Mesenchymal stem cell (in vitro differentiated cells and primary cell): Measurements from ENCODE around the gene FLG.

Experiments used
- DNase-seq: peaks from one replicate; pipeline ENCODE4 v3.0.0-alpha.2; 2013
- H2AFZ ChIP-seq: one replicate; pipeline ENCODE4 v1.6.1; 2013; ENCODE audit warnings: low read depth, mild to moderate bottlenecking, control low read depth, inconsistent platforms, low read length, moderate library complexity
- H2AK5ac ChIP-seq: 2 replicates; pipeline ENCODE4 v1.6.1; 2013; ENCODE audit warnings: low read length, moderate library complexity, mild to moderate bottlenecking, inconsistent platforms; ENCODE audit not compliant: severe bottlenecking
- H2BK120ac ChIP-seq: one replicate; pipeline ENCODE4 v1.6.1; 2013; ENCODE audit warnings: low read depth, mild to moderate bottlenecking, inconsistent platforms, low read length, moderate library complexity
- H2BK12ac ChIP-seq, 2 experiments: one replicate each; pipeline ENCODE4 v1.6.1; 2013; ENCODE audit warnings: inconsistent platforms in 2 of 2, low read length in 2 of 2, mild to moderate bottlenecking in 2 of 2, moderate library complexity in 2 of 2, control low read depth in 1 of 2
- H2BK15ac ChIP-seq: one replicate; pipeline ENCODE4 v1.6.1; 2013; ENCODE audit warnings: mild to moderate bottlenecking, low read depth, inconsistent platforms; ENCODE audit not compliant: poor library complexity, severe bottlenecking
- H2BK5ac ChIP-seq: 2 replicates; pipeline ENCODE4 v1.6.1; 2013; ENCODE audit warnings: low read depth, mild to moderate bottlenecking, low read length, control low read depth, inconsistent platforms; ENCODE audit not compliant: poor library complexity, severe bottlenecking
- H3K14ac ChIP-seq, 2 experiments: one replicate each; pipeline ENCODE4 v1.6.1; 2013; ENCODE audit warnings: inconsistent platforms in 2 of 2, low read length in 2 of 2, control low read depth in 1 of 2, mild to moderate bottlenecking in 1 of 2, moderate library complexity in 1 of 2
- H3K18ac ChIP-seq, 2 experiments: one replicate each; pipeline ENCODE4 v1.6.1; 2013; ENCODE audit warnings: inconsistent platforms in 2 of 2, low read length in 2 of 2, control low read depth in 1 of 2, low read depth in 1 of 2, mild to moderate bottlenecking in 1 of 2
- H3K23ac ChIP-seq, 2 experiments: one replicate each; pipeline ENCODE4 v1.6.1; 2013; ENCODE audit warnings: inconsistent platforms in 2 of 2, low read length in 2 of 2, mild to moderate bottlenecking in 2 of 2, moderate library complexity in 2 of 2, control low read depth in 1 of 2
- H3K27ac ChIP-seq: 2 replicates; pipeline ENCODE4 v1.5.1; 2013; ENCODE audit warnings: mild to moderate bottlenecking, moderate library complexity, low read length, control low read depth, inconsistent platforms; ENCODE audit not compliant: poor library complexity, severe bottlenecking
- H3K27me3 ChIP-seq, 2 experiments: 2 replicates each; pipeline versions ENCODE4 v1.6.1 to v1.7.0; 2013; ENCODE audit warnings: low read length in 2 of 2, mild to moderate bottlenecking in 2 of 2, moderate library complexity in 2 of 2, control low read depth in 1 of 2, inconsistent platforms in 1 of 2; ENCODE audit not compliant: control insufficient read depth in 1 of 2, insufficient read depth in 1 of 2
- H3K36me3 ChIP-seq, 2 experiments: 2 replicates each; pipeline versions ENCODE4 v1.6.1 to v1.7.0; 2013; ENCODE audit warnings: low read length in 2 of 2, control low read depth in 1 of 2, inconsistent platforms in 1 of 2, low read depth in 1 of 2, mild to moderate bottlenecking in 1 of 2; ENCODE audit not compliant: insufficient read depth in 2 of 2, control insufficient read depth in 1 of 2
- H3K4ac ChIP-seq, 2 experiments: one replicate each; pipeline ENCODE4 v1.6.1; 2013; ENCODE audit warnings: inconsistent platforms in 2 of 2, low read length in 2 of 2, mild to moderate bottlenecking in 2 of 2, moderate library complexity in 2 of 2, control low read depth in 1 of 2, low read depth in 1 of 2
- H3K4me1 ChIP-seq: 2 replicates; pipeline ENCODE4 v1.6.1; 2013; ENCODE audit warnings: low read depth, low read length, control low read depth; ENCODE audit not compliant: control insufficient read depth, insufficient read depth
- H3K4me2 ChIP-seq: 2 replicates; pipeline ENCODE4 v1.6.1; 2013; ENCODE audit warnings: low read length, mild to moderate bottlenecking, inconsistent platforms; ENCODE audit not compliant: poor library complexity, severe bottlenecking
- H3K4me3 ChIP-seq, 2 experiments: 2 replicates each; pipeline versions ENCODE4 v1.5.1 to v1.7.0; 2013; ENCODE audit warnings: low read length in 2 of 2, mild to moderate bottlenecking in 2 of 2, control low read depth in 1 of 2, low read depth in 1 of 2; ENCODE audit not compliant: insufficient read depth in 1 of 2
- H3K79me1 ChIP-seq: replicated peaks from 2 replicates; pipeline ENCODE4 v1.6.1; 2013; ENCODE audit warnings: mild to moderate bottlenecking, control low read depth, low read length, inconsistent platforms; ENCODE audit not compliant: poor library complexity, severe bottlenecking
- H3K9ac ChIP-seq: 2 replicates; pipeline ENCODE4 v1.7.0; 2013; ENCODE audit warnings: mild to moderate bottlenecking, low read length, moderate library complexity
- H3K9me3 ChIP-seq: 2 replicates; pipeline ENCODE4 v1.7.0; 2013; ENCODE audit warnings: mild to moderate bottlenecking, low read length; ENCODE audit not compliant: control insufficient read depth
- H4K8ac ChIP-seq: one replicate; pipeline ENCODE4 v1.6.1; 2013; ENCODE audit warnings: inconsistent platforms, mild to moderate bottlenecking, low read length, moderate library complexity
- H4K91ac ChIP-seq: one replicate; pipeline ENCODE4 v1.6.1; 2013; ENCODE audit warnings: mild to moderate bottlenecking, low read length, inconsistent platforms
- WGBS: methylation state at CpG from one replicate; pipeline ENCODE4 v1.1.7; 2013; ENCODE audit warnings: mixed read lengths; 5-methylcytosine and 5-hydroxymethylcytosine counted together

Gene FLG

GRCh38 chr1:152347116-152347728, 22.2 kb upstream of the FLG start:
- Histone ChIP-seq H3K4me1 (no peaks in the 10 kb centered on the region), H3K36me3 (no peaks in the 10 kb centered on the region), H3K4me3 (no peak overlapping the region), H2AK5ac (no peak overlapping the region), H3K23ac (no peak overlapping the region), H2AFZ (no peak overlapping the region), H2BK12ac (no peak overlapping the region), H3K27ac (no peak overlapping the region), H3K14ac (no peak overlapping the region), H3K27me3 (no peaks in the 10 kb centered on the region), H4K8ac (no peak overlapping the region), H3K18ac (no peak overlapping the region), H3K79me1 (no peaks in the 10 kb centered on the region), H3K4me2 (no peak overlapping the region), H3K4ac (no peak overlapping the region), H2BK120ac (no peak overlapping the region), H4K91ac (no peak overlapping the region), H2BK15ac (no peak overlapping the region), H3K9me3 (no peaks in the 10 kb centered on the region), H2BK5ac (no peak overlapping the region), H3K9ac (no peak overlapping the region)
- WGBS = 22% methylated on average over 4 of the region's 8 CpGs
- peak; percentile 26 for DNase-seq

- H3K14ac ChIP-seq = no peak overlapping the region
- H3K27ac ChIP-seq = no peak overlapping the region
- no peak overlapping the region for H4K91ac ChIP-seq
- no peak overlapping the region for H3K4me3 ChIP-seq
- no peaks in the 10 kb centered on the region for H3K79me1 ChIP-seq
- H3K36me3 ChIP-seq = no peaks in the 10 kb centered on the region
- no peak overlapping the region for H2BK120ac ChIP-seq
- H3K4me1 ChIP-seq = no peaks in the 10 kb centered on the region
- H3K4ac ChIP-seq = no peak overlapping the region
- H3K9me3 ChIP-seq = no peaks in the 10 kb centered on the region
- H3K4me2 ChIP-seq = no peak overlapping the region
- H3K9ac ChIP-seq = no peak overlapping the region
- no peaks in the 10 kb centered on the region for H3K27me3 ChIP-seq
- H2BK5ac ChIP-seq = no peak overlapping the region
- no peak overlapping the region for H2AFZ ChIP-seq
- no peak overlapping the region for H3K23ac ChIP-seq
- no peak overlapping the region for H4K8ac ChIP-seq
- DNase-seq = no peak
- H2BK15ac ChIP-seq = no peak overlapping the region
- no peak overlapping the region for H2BK12ac ChIP-seq
- H2AK5ac ChIP-seq = no peak overlapping the region
- H3K18ac ChIP-seq = no peak overlapping the region
Measured at GRCh38 chr1:152344438-152344837, 19.4 kb upstream of the FLG start.

GRCh38 chr1:152343006-152343405, 18.0 kb upstream of the FLG start:
- Histone ChIP-seq H4K8ac (no peak overlapping the region), H2BK120ac (no peak overlapping the region), H3K9ac (no peak overlapping the region), H3K27ac (no peak overlapping the region), H2AK5ac (no peak overlapping the region), H3K36me3 (no peaks in the 10 kb centered on the region), H3K27me3 (no peaks in the 10 kb centered on the region), H2BK12ac (no peak overlapping the region), H2BK15ac (no peak overlapping the region), H4K91ac (no peak overlapping the region), H3K18ac (no peak overlapping the region), H2AFZ (no peak overlapping the region), H3K4me1 (no peaks in the 10 kb centered on the region), H3K4ac (no peak overlapping the region), H3K9me3 (no peaks in the 10 kb centered on the region), H3K4me3 (no peak overlapping the region), H3K23ac (no peak overlapping the region), H3K14ac (no peak overlapping the region), H3K4me2 (no peak overlapping the region), H2BK5ac (no peak overlapping the region), H3K79me1 (no peaks in the 10 kb centered on the region)
- DNase-seq = no peak
- WGBS = 88% methylated on average over 3 of the region's 3 CpGs

GRCh38 chr1:152335399-152335798, 10.4 kb upstream of the FLG start:
- H2AFZ ChIP-seq = no peak overlapping the region
- no peaks in the 10 kb centered on the region for H3K9me3 ChIP-seq
- no peak overlapping the region for H3K9ac ChIP-seq
- no peak overlapping the region for H2BK120ac ChIP-seq
- H3K4ac ChIP-seq = no peak overlapping the region
- no peak overlapping the region for H3K23ac ChIP-seq
- no peak overlapping the region for H2BK15ac ChIP-seq
- WGBS = 67% methylated on average over 5 of the region's 7 CpGs
- H3K18ac ChIP-seq = no peak overlapping the region
- H2BK5ac ChIP-seq = no peak overlapping the region
- no peak overlapping the region for H2BK12ac ChIP-seq
- no peaks in the 10 kb centered on the region for H3K4me1 ChIP-seq
- H3K4me3 ChIP-seq = no peak overlapping the region
- H4K91ac ChIP-seq = no peak overlapping the region
- H3K27ac ChIP-seq = no peak overlapping the region
- no peak overlapping the region for H3K14ac ChIP-seq
- no peak overlapping the region for H3K4me2 ChIP-seq
- no peak overlapping the region for H4K8ac ChIP-seq
- H2AK5ac ChIP-seq = no peak overlapping the region
- H3K79me1 ChIP-seq = no peaks in the 10 kb centered on the region
- DNase-seq = no peak
- H3K36me3 ChIP-seq = no peaks in the 10 kb centered on the region
- H3K27me3 ChIP-seq = no peaks in the 10 kb centered on the region
